Middle frontal gyrus (tissue), 1 donor: Measurements from ENCODE around the gene COBLL1.

Experiments used
- DNase-seq: peaks from one replicate; pipeline ENCODE4 v3.0.0-alpha.2; 2015; ENCODE audit warnings: low spot score; ENCODE audit errors: extremely low spot score

COBLL1 gene

GRCh38 chr2:164688896-164689419 lies 152.7 kb downstream of the COBLL1 start:
- DNase-seq, result no peak

DNA sequence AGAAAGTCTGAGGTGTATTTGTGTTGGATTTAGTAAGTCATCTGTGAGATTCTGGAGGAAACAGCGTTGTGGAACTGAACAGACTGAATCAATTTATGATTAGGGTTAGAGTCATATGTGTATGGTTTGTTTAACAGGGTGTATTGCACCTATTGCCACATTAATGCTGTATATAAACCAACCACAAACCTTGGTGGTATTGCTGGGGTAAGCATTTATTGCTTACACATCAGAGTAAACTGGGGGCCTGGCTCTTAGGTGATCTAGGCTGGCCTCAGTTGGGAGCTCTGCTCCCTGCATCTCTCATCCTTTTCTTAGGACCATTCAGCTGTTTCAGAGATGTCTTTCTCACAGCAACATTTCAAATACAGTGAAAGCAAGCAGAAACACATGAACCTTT lies 160.6 kb downstream of the COBLL1 start:
- DNase-seq, result no peak

DNA sequence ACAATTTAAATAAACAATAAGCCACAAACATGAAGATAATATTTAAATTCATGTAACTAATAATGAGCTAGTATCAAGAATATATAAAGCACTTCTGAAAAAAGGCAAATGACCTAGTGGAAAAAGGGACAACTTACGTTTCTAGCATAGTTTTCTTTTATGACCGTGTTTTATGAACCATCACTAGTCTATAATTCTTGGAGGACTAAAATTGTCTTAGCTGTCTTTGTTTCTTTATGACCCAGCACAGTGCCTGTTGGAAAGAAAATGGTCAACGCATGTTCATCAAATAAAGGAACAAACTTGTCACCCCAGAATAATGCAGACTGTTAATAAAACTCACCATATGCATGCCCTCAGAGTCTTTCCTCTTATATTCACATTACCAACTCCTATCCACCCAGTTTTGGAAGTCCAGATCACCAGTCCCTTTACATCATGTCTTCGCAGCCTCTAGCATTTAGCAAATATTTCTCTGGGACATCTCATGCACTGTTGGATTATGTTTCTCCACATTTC lies 162.9 kb downstream of the COBLL1 start:
- no peak for DNase-seq

- no peak for DNase-seq
Observed at GRCh38 chr2:164677733-164678132, 163.9 kb downstream of the COBLL1 start.

- DNase-seq, result no peak
Observed at GRCh38 chr2:164677271-164677670, 164.4 kb downstream of the COBLL1 start.

DNA sequence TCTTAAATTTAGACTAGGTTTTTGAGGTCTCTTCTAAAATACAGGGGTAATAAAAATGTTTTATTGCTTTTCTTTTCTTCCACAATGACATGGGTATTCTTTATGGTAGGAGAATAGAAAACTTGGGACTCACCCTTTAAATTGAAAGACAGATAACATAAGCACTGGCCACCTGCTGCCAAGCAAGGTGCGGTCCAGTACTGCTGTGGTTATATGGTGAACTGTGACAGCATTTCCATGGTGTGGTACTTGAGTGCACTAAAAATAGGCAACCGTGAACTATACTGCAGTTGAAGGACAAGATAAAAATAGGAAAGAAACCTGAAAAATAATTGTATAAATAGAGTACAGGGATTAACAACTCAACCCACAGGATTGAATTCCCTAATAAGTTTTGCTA lies 165.9 kb downstream of the COBLL1 start:
- no peak for DNase-seq

DNA sequence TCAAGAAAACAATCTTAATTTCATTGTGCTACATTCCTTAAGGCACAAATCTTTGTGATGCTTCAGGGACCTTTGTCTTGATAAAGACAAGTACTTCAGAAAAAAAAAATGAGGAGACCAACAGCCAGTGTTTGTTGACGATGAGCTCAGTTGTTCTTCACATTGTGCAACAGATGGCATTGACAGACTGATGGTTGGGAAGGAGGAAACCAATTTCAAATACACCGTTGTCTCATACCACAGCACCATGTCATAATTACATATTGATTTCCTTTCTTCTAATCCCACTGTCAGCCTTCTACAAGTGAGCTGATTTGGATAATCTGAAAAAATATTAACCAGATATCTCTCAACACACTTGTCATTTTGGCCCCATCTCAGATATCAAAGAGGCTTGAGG lies 166.6 kb downstream of the COBLL1 start:
- DNase-seq, result no peak

DNA sequence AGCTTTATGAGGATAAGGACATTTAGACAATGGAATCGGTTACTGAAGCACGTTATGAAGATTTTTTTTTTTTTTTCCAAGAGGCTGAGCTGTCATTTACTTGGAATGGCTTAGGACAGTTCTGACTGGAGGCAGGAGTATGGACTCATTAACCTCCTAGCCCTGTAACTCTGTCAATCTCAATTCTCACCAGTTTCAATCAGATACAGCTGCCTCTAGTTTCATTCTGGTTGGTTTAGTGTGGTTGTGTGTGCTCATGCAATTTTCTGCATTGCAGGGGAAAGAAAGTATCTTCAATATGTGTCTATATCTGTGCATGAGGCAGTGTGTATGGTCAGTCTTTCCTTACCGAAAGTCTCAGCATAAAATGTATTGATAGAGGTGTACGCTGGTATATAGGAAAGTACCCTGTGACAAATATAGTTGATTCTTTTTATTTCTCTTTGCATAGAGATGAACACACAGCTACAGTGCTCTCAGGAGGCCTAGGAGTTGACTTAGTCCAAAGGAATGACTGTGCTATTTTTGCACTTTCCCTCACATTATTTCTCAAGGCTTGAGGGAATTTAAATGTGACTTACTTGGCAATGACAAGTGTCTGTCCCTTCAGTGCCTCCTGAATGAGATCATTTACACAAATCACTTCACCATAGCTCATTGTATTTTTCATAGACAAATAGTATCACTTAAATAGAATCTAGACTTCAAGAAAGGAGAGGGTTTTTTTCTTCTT lies 169.8 kb downstream of the COBLL1 start:
- no peak for DNase-seq

- DNase-seq, result no peak
Observed at GRCh38 chr2:164669291-164669690, 172.3 kb downstream of the COBLL1 start.

- no peak for DNase-seq
Observed at GRCh38 chr2:164667566-164667965, 174.1 kb downstream of the COBLL1 start.

GRCh38 chr2:164664070-164664469 lies 177.6 kb downstream of the COBLL1 start:
- no peak for DNase-seq

DNA sequence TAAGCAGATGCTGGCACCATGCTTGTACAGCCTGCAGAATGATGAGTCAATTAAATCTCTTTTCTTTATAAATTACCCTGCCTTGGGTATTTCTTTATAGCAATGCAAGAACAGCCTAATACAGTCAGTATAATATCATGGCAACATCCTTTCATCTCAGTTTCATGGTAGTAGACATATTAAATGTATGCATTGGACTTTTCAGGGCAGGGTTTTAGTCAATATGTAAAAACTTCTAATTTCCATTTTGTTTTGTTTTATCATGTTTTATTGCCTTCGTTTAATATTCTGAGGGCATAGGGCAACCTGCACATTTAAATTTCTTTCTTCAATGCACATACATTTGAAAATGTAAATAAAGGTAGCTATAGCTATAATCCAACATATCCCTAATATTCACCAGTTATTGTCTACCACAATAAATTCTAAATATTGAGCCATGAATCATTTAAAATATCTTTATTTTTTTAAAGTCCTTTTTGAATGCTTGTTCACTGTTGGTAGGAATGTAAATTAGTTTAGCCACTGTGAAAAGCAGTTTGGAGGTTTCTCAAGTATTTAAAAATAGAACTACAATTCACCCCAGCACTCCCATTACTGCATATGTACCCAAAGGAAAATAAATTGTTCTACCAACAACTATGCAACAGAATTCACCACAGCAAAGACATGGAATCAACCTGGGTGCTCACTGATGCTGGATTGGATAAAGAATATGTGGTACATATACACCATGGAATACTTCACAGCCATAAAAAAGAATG lies 178.6 kb downstream of the COBLL1 start:
- DNase-seq, result no peak

GRCh38 chr2:164662066-164662465 lies 179.6 kb downstream of the COBLL1 start:
- no peak for DNase-seq

GRCh38 chr2:164661349-164661748 lies 180.3 kb downstream of the COBLL1 start:
- DNase-seq, result no peak

DNA sequence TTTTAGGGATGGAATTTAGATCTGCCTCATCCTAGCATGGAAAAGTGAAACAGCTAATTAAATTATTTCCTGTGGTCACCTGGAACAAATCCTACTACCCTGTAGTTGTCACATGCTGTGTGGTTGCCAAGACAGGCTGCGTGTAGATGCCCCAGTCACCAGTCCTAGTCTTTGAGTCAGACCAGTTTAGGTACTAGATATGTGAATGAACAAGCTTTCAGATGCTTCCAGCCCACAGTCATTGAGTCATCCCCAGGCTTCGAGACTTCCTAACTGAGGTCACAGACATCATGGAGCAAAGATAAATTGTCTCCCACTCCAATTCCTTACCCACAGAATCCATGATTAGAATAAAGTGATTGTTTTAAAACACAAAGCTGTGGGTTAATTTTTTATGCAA lies 184.5 kb downstream of the COBLL1 start:
- DNase-seq, result no peak

GRCh38 chr2:164655750-164656149 lies 185.9 kb downstream of the COBLL1 start:
- DNase-seq, result no peak

- no peak for DNase-seq
Observed at GRCh38 chr2:164655336-164655735, 186.3 kb downstream of the COBLL1 start.

GRCh38 chr2:164651361-164651760 lies 190.3 kb downstream of the COBLL1 start:
- no peak for DNase-seq

GRCh38 chr2:164644036-164644700 lies 197.5 kb downstream of the COBLL1 start:
- no peak for DNase-seq

GRCh38 chr2:164642946-164643555 lies 198.6 kb downstream of the COBLL1 start:
- no peak for DNase-seq

DNA sequence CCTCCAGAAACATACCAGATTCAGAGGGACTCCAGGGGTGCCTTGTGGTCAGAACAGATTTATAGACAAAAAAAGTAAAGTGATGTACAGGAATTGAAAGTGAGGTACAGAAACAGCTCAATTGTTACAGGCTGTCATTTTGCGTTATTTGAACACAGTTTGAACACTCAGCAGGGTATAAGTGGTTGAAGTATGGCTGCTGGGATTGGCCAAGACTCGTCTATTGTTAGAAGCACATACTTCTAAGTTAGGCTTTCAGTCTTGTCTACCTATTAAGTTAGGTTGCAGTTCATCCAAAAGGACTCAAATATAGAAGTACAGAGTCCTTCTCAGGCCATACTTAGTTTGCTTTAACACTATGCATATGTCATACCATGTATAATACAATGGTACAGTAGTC lies 199.4 kb downstream of the COBLL1 start:
- DNase-seq, result no peak
